Neural progenitor cell (in vitro differentiated cells): ENCODE data around the gene TASOR2.

ENCODE experiments used
- EZH2 ChIP-seq: fragments of 200-600 bp; sonication (generic); IDR thresholded peaks from 2 replicates; pipeline ENCODE4 v1.6.1; 2017; ENCODE audit warnings: antibody characterized with exemption, mild to moderate bottlenecking, moderate library complexity
- TF ChIP-seq, protein P1 (sequence below): fragments of 200-600 bp; sonication (generic); IDR thresholded peaks from 2 replicates; pipeline ENCODE4 v1.5.1; 2017; ENCODE audit warnings: antibody characterized with exemption, mild to moderate bottlenecking

DNA sequence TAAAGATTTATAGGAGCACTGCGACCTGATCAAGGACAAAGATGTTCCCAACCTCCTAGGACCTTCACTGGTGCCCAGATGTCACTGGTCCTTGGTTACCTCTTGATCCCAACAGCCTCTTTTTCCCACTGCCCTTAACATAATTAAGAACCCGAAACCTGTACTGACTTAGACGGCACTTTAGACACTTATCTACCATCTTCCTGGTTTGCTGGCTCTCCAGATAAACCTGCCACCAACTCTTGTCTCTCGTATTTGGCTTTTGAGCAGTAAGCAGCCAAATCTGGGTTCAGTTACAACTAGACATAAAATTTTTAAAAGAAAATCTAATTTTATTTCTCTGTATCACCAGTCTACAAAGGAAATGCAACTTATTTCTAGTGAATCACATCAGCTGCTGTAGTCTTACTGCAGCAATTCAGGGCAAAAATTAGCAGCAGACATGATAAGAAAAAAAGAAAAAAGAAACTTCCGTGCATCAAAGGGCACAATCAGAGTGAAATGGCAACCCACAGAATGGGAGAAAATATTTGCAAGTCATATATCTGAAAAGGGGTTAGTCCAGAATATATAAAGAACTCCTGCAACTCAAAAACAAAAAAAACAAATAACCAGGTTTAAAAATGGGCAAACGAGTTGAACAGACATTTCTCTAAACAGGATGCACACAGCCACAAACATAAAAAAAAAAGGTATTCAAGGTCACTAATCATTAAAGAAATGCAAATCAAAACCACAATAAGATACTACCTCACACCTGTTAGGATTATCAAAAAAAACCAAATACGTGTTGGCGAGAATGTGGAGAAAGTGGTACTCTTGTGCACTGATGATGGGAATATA lies 27.7 kb upstream of the TASOR2 start:
- TF ChIP-seq, protein P1, sequence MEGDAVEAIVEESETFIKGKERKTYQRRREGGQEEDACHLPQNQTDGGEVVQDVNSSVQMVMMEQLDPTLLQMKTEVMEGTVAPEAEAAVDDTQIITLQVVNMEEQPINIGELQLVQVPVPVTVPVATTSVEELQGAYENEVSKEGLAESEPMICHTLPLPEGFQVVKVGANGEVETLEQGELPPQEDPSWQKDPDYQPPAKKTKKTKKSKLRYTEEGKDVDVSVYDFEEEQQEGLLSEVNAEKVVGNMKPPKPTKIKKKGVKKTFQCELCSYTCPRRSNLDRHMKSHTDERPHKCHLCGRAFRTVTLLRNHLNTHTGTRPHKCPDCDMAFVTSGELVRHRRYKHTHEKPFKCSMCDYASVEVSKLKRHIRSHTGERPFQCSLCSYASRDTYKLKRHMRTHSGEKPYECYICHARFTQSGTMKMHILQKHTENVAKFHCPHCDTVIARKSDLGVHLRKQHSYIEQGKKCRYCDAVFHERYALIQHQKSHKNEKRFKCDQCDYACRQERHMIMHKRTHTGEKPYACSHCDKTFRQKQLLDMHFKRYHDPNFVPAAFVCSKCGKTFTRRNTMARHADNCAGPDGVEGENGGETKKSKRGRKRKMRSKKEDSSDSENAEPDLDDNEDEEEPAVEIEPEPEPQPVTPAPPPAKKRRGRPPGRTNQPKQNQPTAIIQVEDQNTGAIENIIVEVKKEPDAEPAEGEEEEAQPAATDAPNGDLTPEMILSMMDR: no peak
- no peak for TF ChIP-seq EZH2
